ENCODE results near the gene FUS.
"Not testable (repeated sequence)": the region's sequence is repeated elsewhere in the genome, so short reads cannot be mapped to it uniquely, and the experiment has no call there.

FUS gene

DNA sequence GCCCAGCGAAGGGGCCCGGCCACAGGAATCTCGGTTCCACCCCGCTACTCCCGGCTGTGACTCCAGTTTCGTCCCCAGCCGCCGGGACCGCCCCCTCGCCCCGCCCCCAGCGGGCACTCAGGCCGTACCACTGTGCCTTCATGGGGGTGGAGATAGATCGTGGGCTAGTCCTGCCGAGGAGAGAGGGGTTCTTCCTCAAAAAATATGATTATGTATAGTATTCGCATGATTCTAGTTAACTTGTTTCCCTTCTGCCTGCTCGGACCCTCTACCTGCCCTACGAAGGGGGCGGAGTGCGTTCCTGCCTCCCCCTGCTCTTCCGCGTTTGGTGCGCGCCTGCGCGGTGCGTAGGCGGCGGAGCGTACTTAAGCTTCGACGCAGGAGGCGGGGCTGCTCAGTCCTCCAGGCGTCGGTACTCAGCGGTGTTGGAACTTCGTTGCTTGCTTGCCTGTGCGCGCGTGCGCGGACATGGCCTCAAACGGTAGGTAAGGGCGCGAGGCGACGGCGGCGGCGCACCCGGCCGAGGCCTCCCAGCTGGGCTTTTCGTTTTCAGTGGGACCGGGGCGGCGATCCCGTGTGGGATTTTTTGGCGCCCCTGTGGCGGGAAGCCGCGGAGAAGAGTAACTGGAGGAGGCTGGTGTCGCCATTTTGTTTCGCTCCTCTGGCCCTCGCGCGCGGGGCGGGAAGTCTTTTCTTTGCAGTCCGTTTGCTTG is at the start of gene FUS:
Gene FUS (plus strand): TSS at position 393 of the 713 bp plus-strand sequence. CDS start 76 bp downstream, at position 469.
- peak; percentile 92 for DNase-seq (ENCODE audit: low spot score)

GRCh38 chr16:31130336-31130891 is 49.5 kb upstream of the FUS start:
- DNase-seq (ENCODE audit: low spot score): no peak

DNA sequence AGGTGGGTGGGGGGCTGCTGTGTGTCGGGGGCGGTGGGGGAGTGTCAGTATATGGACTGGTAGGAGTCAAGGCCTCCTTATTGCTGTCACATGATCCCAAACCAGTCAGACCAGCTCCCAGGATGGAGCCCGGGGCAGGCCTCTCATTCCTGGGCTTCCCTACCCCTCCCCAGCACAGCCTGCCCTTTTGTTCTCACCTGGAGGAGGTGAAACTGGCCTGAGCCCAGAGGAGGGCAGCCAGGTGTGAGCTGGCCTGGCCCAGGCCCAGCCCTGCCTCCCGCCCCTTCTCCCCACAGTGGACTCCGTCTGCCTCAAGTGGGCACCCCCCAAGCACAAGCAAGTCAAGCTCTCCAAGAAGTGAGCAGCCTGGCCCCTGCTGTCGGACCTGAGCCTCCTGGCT is 49.0 kb upstream of the FUS start:
- no peak for DNase-seq (ENCODE audit: low spot score)

GRCh38 chr16:31131416-31131815 is 48.5 kb upstream of the FUS start:
- no peak for DNase-seq (ENCODE audit: low spot score)

GRCh38 chr16:31131841-31132271 is 48.1 kb upstream of the FUS start:
- no peak for DNase-seq (ENCODE audit: low spot score)

DNA sequence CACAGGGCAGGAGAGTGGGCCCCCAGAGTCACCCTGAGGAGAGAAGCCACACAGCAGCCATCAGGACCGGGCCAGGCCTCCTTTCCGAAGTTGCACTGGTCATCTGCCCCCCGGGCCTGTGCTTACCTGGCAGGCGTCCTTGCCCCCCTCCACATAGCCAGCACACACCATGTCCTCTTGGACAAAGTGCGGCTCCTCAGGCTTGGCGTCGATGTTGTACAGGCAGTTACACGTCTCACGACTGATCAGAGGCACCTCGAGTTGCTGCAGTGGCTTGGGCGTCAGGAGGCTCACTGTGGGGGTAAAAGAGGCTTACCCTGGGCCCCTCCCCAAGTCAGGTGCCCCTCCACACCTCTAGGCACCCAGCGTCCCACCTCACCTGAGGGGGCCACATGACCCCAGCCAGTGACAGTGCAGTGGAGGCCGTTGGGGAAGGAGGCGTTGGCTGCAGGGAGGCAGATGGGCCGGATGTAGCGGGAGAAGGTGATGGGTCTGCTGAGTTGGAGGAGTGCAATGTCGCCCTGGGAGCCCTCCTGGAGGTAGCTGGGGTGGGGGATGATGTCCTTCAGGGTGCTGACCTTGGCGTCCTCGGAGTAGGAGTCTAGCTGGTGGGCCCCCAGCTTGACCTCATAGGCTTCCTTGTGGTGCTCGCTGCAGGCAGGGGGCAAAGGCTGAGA is 47.5 kb upstream of the FUS start:
- DNase-seq (ENCODE audit: low spot score): no peak

GRCh38 chr16:31133046-31133501 is 46.9 kb upstream of the FUS start:
- no peak for DNase-seq (ENCODE audit: low spot score)

GRCh38 chr16:31134091-31134571 is 45.8 kb upstream of the FUS start:
- peak; percentile 39 for DNase-seq (ENCODE audit: low spot score)

DNA sequence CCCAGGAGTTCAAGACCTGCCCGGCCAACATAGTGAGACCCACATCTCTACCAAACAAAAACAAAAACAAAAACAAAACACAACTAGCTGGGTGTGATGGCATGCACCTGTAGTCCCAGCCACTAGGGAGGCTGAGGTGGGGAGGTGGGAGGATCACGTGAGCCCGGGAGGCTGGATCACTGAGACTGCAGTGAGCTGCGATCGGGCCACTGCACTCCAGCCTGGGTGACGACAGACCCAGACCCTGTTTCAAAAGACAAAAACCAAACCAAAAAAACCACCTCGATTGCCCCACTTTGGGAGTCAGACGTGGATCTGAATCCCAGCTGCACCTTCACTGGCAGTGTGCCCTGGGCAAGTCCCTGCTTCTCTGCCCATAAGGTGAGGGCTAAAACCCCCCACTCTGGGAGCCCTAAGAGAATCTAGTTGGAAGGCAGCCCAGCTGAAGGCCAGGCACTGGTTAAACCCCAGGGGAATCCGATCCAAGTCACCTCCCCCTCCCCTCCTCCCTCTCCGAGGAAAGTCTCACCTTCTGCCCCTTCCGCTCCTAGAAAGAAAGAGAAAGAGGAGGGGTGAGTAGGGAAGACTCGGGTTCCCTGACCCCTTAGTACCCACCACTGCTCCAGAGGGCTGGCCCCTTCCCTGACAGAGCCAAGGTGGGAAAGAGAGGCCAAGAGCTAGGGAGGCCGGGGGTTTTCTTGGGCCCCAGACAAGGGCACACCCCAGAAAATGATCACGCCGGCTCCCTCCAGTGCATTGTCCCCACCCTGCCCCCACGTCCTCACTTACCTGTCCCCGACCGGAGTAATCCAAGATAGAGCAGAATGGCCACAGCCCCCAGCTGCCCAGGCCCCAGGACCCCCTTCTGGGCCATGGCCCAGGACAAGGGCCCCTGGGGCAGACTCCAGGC is 45.1 kb upstream of the FUS start:
- no peak for DNase-seq (ENCODE audit: low spot score)

DNA sequence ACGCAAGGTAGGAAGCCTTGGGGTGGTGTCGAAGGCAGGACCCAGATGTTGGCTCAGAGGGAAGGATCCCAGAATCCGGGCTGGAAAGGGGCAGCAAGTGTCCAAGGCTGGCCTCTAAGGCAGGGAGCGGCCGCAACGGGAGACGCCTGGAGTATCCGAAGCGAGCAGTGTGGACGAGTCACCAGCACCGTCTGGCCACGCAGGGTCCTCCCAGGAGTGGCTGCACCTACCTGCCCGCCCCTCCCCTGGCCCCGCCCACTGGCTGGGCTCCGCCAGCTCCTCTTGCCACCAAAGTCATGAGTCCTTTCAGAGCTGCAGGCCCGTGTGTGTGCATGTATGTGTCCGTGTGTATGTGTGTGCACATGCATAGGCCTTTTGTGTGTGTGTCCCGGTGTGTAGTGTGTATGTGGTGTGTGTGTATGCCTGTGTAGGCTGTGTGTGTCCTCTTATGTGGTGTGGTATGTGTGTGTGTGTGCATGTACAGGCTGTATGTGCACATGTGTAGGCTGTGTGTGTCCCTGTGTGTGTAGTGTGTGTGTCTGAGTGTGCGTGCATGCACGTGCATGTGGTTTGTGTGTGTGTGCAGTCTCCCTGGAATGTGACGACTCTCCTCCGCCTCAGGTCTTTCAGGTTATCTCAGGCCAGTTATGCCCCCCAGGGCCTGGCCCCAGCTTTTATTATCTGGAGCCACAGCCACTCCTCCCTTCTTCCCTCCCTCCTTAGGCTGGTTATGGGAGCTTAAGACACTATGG is 44.2 kb upstream of the FUS start, which contains the start of gene PRSS8:
Gene PRSS8 (minus strand): TSS at position 193 of the 752 bp plus-strand sequence. CDS start 229 bp downstream, outside the sequence.
- no peak for DNase-seq (ENCODE audit: low spot score)

DNA sequence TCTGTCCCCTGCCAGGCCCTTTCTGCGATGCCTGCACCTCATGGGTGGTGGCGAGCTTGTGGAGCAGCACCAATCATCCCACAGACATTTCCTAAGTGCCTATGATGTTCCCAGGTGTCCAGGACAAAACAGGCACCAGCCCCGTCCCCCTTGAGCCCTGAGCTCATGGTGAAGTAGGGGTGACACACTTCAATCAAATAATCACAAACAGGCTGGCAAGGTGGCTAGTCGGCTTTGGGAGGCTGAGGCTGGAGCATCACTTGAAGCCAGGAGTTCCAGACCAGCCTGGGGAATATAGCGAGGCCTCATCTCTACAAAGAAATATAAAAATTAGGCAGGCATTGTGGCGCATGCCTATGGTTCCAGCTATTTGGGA is 43.7 kb upstream of the FUS start:
- DNase-seq (ENCODE audit: low spot score): no peak

GRCh38 chr16:31136822-31137499 is 43.0 kb upstream of the FUS start:
- DNase-seq (ENCODE audit: low spot score): not testable (repeated sequence)

GRCh38 chr16:31138621-31139578 is 41.0 kb upstream of the FUS start:
- DNase-seq (ENCODE audit: low spot score): no peak

- not testable (repeated sequence) for DNase-seq (ENCODE audit: low spot score)
These were observed 38.9 kb upstream of the FUS start for GRCh38 chr16:31141071-31141469.

DNA sequence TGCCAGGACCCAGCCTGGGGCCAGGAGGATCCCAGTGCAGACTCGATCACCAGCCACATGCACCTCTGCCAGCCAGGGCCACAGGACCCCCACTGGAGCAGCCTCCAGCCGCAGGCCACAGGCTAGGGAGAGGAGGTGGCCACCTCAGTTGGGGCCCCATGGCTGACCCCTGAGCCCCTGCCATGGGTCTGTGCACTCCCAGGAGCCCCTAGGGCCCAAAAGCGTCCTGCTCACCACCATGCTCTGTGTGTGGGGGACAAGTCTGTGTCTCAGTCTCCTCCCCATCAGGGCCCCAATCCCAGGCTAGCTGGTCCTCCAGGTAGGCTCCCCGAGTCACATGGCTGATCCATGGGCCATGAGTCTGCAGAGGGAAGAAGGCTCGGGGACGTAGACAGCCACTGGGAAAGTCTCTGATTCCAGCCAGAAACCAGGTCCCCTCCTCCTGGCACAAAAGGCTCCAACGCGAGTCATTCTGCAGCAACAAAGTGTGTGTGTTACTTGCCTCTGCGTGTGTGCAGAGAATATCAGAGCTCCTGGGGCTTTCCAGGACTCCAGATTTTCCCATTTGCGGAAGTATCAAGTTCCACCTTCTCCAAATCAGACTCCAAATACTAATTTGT is 38.3 kb upstream of the FUS start:
- no peak for DNase-seq (ENCODE audit: low spot score)

- peak; percentile 97 for DNase-seq (ENCODE audit: low spot score)
These were observed 37.6 kb upstream of the FUS start for GRCh38 chr16:31142109-31143010.

DNA sequence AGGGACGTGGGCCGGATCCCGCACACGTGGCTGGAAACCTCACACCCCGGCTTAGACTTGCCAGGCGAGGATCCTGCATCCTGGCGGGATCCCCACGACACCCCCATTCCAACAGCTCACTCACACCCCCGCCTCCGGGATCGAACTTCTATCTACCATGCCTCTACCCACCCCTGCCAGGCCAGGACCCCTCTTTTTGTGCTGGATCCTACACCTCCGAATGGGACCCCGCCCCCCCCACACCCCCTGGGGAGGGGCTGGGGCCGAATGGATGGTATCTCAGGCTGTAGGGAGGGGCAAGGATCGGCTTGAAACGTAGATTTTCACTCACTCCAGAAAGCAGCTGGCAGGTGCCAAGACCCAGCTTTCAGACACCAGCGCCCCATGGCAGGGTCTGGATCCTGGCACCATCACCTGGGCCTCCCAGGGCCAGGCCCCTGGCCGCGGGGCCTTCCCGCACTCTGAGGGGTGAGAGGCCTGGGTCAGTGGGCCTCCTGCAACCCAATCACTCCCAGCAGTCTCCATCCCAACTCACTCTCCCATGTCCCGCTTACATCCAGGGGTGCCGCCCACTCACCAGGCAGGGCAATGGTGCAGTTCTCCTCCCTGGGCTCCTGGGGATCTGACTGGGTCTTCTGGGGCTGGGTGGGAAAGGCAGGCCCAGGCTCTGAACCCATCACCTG is 36.8 kb upstream of the FUS start:
- DNase-seq (ENCODE audit: low spot score): no peak
